Myocyte (in vitro differentiated cells): ENCODE measurements around the gene SMYD5. TPM values are rescaled to one million over a fixed set of nuclear protein-coding genes. Genes with fewer than 3 reads are reported as not detected.

Experiments
- total RNA-seq: library from RNA; depleted of rRNA; stranded (reverse); fragments of >200 nt; gene quantifications from 2 replicates; pipeline ENCODE4 v1.2.3, GENCODE V29; 2014

Gene SMYD5
- total RNA-seq, 1 donor from 2014 or later = 18.9 TPM

Other genes with a start within 250 kb of the SMYD5 start
- gene SFXN5, start 142.5 kb upstream of the SMYD5 start, total RNA-seq = 8.0 and 9.5 TPM in 2 replicates
- gene RAB11FIP5, start 101.3 kb upstream of the SMYD5 start, total RNA-seq = 87.2 and 111 TPM in 2 replicates
- not detected in 2 replicates for gene NOTO, start 11.7 kb upstream of the SMYD5 start, total RNA-seq
- 101 and 102 TPM in 2 replicates for gene PRADC1, start 19.0 kb downstream of the SMYD5 start, total RNA-seq
- gene CCT7, start 20.1 kb downstream of the SMYD5 start, total RNA-seq = 425 and 436 TPM in 2 replicates
- 2.6 and 7.3 TPM in 2 replicates for gene FBXO41, start 70.2 kb downstream of the SMYD5 start, total RNA-seq
- not detected in 2 replicates for gene EGR4, start 79.3 kb downstream of the SMYD5 start, total RNA-seq
- gene ALMS1, start 171.6 kb downstream of the SMYD5 start, total RNA-seq = 18.4 and 23.4 TPM in 2 replicates